Breast epithelium (tissue), 3 donors: ENCODE results near the gene ICOSLG.
"Not testable (repeated sequence)": the region's sequence is repeated elsewhere in the genome, so short reads cannot be mapped to it uniquely, and the experiment has no call there.

Experiments used
- CTCF ChIP-seq, 3 donors: fragments of 450-650 bp; IDR thresholded peaks; one replicate each; pipeline ENCODE4 v1.5.1; 2016 to 2017; ENCODE audit warnings: antibody characterized with exemption in 3 of 3, mild to moderate bottlenecking in 3 of 3, moderate library complexity in 3 of 3
- POLR2A ChIP-seq: fragments of 450-650 bp; IDR thresholded peaks from one replicate; pipeline ENCODE4 v1.6.1; 2016; ENCODE audit warnings: antibody characterized with exemption, mild to moderate bottlenecking, moderate library complexity
- POLR2AphosphoS5 ChIP-seq, 3 donors: sonication (generic); formaldehyde crosslinking; IDR thresholded peaks; one replicate each; pipeline ENCODE4 v1.6.1; 2017; ENCODE audit warnings: antibody characterized with exemption in 3 of 3

- TF ChIP-seq CTCF (IDR thresholded peaks at IDR 0.05); POLR2A; POLR2AphosphoS5 (IDR thresholded peaks at IDR 0.05): not testable (repeated sequence)
Measured at GRCh38 chr21:44181506-44181905, 59.2 kb downstream of the ICOSLG start.
